K562 (cell line): ENCODE measurements around the gene KCNK10. TPM values are rescaled to one million over a fixed set of nuclear protein-coding genes. Genes with fewer than 3 reads are reported as not detected.

ENCODE experiments used
- ATAC-seq: fragments of 200-7000 bp; cut with Tn5 transposase; 3 replicates; pipeline ENCODE4 v1.9.1; 2020; ENCODE audit warnings: moderate library complexity
- BruUV-seq: library from RNA; stranded (reverse); fragments of 400-500 nt; replicated peaks from 2 replicates; lab custom pipeline; 2021; lab: Mats Ljungman, UMichigan
- CTCF ChIA-PET: fragments of 300-600 bp; formaldehyde crosslinking; extraction: SDS; loops from one replicate; lab custom pipeline; 2021; ENCODE audit warnings: low intra/inter-chr PET ratio; lab: Yijun Ruan, JAX
- POLR2A ChIA-PET: fragments of 300-600, 350-650 bp; sonication (Branson Sonifier 250); formaldehyde crosslinking; extraction: SDS; loops from one replicate; lab custom pipeline; 2021; ENCODE audit warnings: antibody characterized with exemption, inconsistent platforms; lab: Yijun Ruan, JAX
- DNase-seq, 4 experiments: peaks; one replicate each; pipeline versions ENCODE4 v3.0.0 to v3.0.0-alpha.2; 2011 to 2018; ENCODE audit warnings: low spot score in 3 of 4, mixed read lengths in 3 of 4; ENCODE audit errors: extremely low read depth in 1 of 4
- FAIRE-seq: peaks from 2 replicates; lab custom pipeline; 2011; peaks lifted over from hg19 to GRCh38; lab: Jason Lieb, UNC
- H2AFZ ChIP-seq: 2 replicates; pipeline ENCODE4 v1.6.0; 2011; ENCODE audit warnings: low read depth, low read length, control low read depth, inconsistent platforms
- H3K27ac ChIP-seq: fragments of 200-600 bp; 3 replicates; pipeline ENCODE4 v1.8.0; 2011; ENCODE audit warnings: low read depth, mild to moderate bottlenecking, control low read depth, inconsistent platforms, low read length, moderate library complexity, mixed read lengths; ENCODE audit errors: extremely low read depth
- H3K27me3 ChIP-seq, 2 experiments: fragments of 300-600 bp in 1 of 2; 2 replicates in 1 of 2; 3 replicates in 1 of 2; pipeline versions ENCODE4 v1.6.0 to v1.8.0; 2011; ENCODE audit warnings: inconsistent platforms in 2 of 2, low read length in 2 of 2, mild to moderate bottlenecking in 1 of 2, mixed read lengths in 1 of 2, moderate library complexity in 1 of 2; ENCODE audit not compliant: control insufficient read depth in 2 of 2, insufficient read depth in 2 of 2
- H3K36me3 ChIP-seq: fragments of 300-600 bp; 3 replicates; pipeline ENCODE4 v1.8.0; 2011; ENCODE audit warnings: mild to moderate bottlenecking, low read length, inconsistent platforms; ENCODE audit not compliant: control insufficient read depth, insufficient read depth
- H3K4me1 ChIP-seq, 2 experiments: fragments of 200-600 bp in 1 of 2; replicated peaks in 1 of 2; 2 replicates in 1 of 2; 3 replicates in 1 of 2; pipeline versions ENCODE4 v1.5.1 to v1.8.0; 2011; ENCODE audit warnings: inconsistent platforms in 2 of 2, low read length in 2 of 2, mild to moderate bottlenecking in 1 of 2, mixed read lengths in 1 of 2, moderate library complexity in 1 of 2; ENCODE audit not compliant: control insufficient read depth in 2 of 2, insufficient read depth in 2 of 2
- H3K4me2 ChIP-seq: 2 replicates; pipeline ENCODE4 v1.6.1; 2011; ENCODE audit warnings: low read length, control low read depth, inconsistent platforms, mixed read lengths; ENCODE audit not compliant: insufficient read depth
- H3K4me3 ChIP-seq: fragments of 200-600 bp; sonication (generic), shearing (Covaris generic); 2 replicates; pipeline ENCODE4 v1.5.1; 2016; ENCODE audit warnings: control low read depth, inconsistent platforms
- H3K79me2 ChIP-seq: fragments of 200-600 bp; 3 replicates; pipeline ENCODE4 v1.8.0; 2011; ENCODE audit warnings: low read length, inconsistent platforms; ENCODE audit not compliant: control insufficient read depth, insufficient read depth
- H3K9ac ChIP-seq, 2 experiments: 2 replicates each; pipeline versions ENCODE4 v1.6.0 to v1.6.1; 2011; ENCODE audit warnings: low read depth in 2 of 2, low read length in 2 of 2, control low read depth in 1 of 2, inconsistent platforms in 1 of 2, mild to moderate bottlenecking in 1 of 2, mixed read lengths in 1 of 2; ENCODE audit not compliant: insufficient read depth in 1 of 2
- H3K9me1 ChIP-seq: one replicate; pipeline ENCODE4 v1.6.0; 2011; ENCODE audit warnings: inconsistent platforms, mild to moderate bottlenecking, low read length, moderate library complexity; ENCODE audit not compliant: control insufficient read depth, insufficient read depth
- H3K9me3 ChIP-seq: replicated peaks from 2 replicates; pipeline ENCODE4 v1.5.1; 2011; ENCODE audit warnings: low read depth, low read length, inconsistent platforms; ENCODE audit not compliant: control insufficient read depth, insufficient read depth
- H4K20me1 ChIP-seq: replicated peaks from 2 replicates; pipeline ENCODE4 v1.6.1; 2011; ENCODE audit warnings: low read length, inconsistent platforms, mixed read lengths; ENCODE audit not compliant: control insufficient read depth, insufficient read depth
- E2F1 ChIP-seq: sonication (generic); formaldehyde crosslinking; IDR thresholded peaks from 2 replicates; pipeline ENCODE4 v1.8.1; 2023; ENCODE audit warnings: mild to moderate bottlenecking, missing genetic modification reagents, moderate library complexity
- MTA2 ChIP-seq: fragments of 450-650 bp; IDR thresholded peaks from 2 replicates; pipeline ENCODE4 v1.6.1; 2016; ENCODE audit warnings: low read depth
- PURB ChIP-seq: sonication (generic); formaldehyde crosslinking; IDR thresholded peaks from 2 replicates; pipeline ENCODE4 v1.9.0; 2021; ENCODE audit warnings: low read depth, mild to moderate bottlenecking, missing genetic modification reagents
- SMARCA5 ChIP-seq: fragments of 450-650 bp; IDR thresholded peaks from 2 replicates; pipeline ENCODE4 v1.6.1; 2016
- ZNF217 ChIP-seq: sonication (generic); formaldehyde crosslinking; IDR thresholded peaks from 2 replicates; pipeline ENCODE4 v1.8.0; 2022; ENCODE audit warnings: mild to moderate bottlenecking, missing genetic modification reagents
- ZNF436 ChIP-seq: fragments of 250-450, 450-650 bp; sonication (Bioruptor Pico); formaldehyde crosslinking; IDR thresholded peaks from 2 replicates; pipeline ENCODE4 v1.7.0; 2020; ENCODE audit warnings: mild to moderate bottlenecking
- ZNF79 ChIP-seq: fragments of 250-450 bp; sonication (Bioruptor Pico); IDR thresholded peaks from 2 replicates; pipeline ENCODE4 v1.4.0; 2020; ENCODE audit warnings: low read depth, mild to moderate bottlenecking, moderate library complexity
- WGBS: fragments of 100-300 bp; shearing (Covaris generic); methylation state at CpG from one replicate; pipeline ENCODE4 v1.1.6; 2016; ENCODE audit warnings: low coverage, mixed read lengths; ENCODE audit not compliant: insufficient coverage; ENCODE audit errors: missing lambda C conversion rate; 5-methylcytosine and 5-hydroxymethylcytosine counted together
- in situ Hi-C: fragments of 300-500 bp; cut with MboI; formaldehyde crosslinking; loops from 4 replicates; pipeline ENCODE4 v1.15.0; 2018; ENCODE audit warnings: inconsistent platforms, mixed read lengths
- intact Hi-C: fragments of 100-400 bp; cut with micrococcal nuclease; formaldehyde crosslinking; loops from 2 replicates; pipeline ENCODE4 v1.14.2; 2022
- polyA plus RNA-seq, 8 experiments: library from polyadenylated mRNA; depleted of rRNA in 4 of 8; stranded (reverse) in 5 of 8; unstranded in 3 of 8; fragments of >200 nt; fragmentation: Nextera tagmentation in 2 of 8; fragmentation: Illumina TruSeq in 1 of 8; extraction: Ambion mirVana in 2 of 8; extraction: Trizol in 1 of 8; gene quantifications; 2 replicates each; pipeline versions ENCODE4 v1.2.1 to v1.2.3, GENCODE V29; 2011 to 2014; ENCODE audit warnings: inconsistent platforms in 1 of 8, missing spikeins in 1 of 8
- total RNA-seq, 7 experiments: library from RNA; depleted of rRNA in 6 of 7; stranded (reverse); fragments of >200 nt in 6 of 7; fragmentation: Illumina TruSeq in 2 of 7; extraction: Trizol in 2 of 7; gene quantifications; 2 replicates each; pipeline versions ENCODE4 v1.2.1 to v1.2.3, GENCODE V29; 2011 to 2021; ENCODE audit warnings: low replicate concordance in 1 of 7

KCNK10 gene
- total and polyA plus RNA-seq, 9 of the 15 experiments (the other 6 are each of a cell fraction or from before 2014, with no cell fraction given): not detected

DNA sequence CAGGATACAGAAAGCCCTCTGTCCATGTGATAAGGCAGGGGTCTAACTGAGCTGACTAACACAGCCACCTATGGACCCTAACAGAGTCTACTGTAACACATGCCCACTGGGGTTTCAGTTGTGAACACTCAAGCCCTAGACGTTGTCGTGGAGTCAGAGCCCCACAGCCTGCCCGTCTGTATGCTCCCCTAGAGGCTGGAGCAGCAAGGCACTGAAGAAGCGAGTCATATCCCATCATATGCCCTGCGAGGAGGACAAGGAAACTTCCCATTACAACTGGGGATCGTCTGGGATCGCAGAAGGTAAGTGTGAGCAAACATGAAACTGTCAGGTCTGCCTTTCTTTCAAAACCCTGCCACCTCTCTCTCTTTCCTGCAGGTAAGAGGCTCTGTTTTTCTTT lies 180.1 kb downstream of the KCNK10 start:
- no peak for FAIRE-seq
- Histone ChIP-seq H3K4me3 (no peak overlapping the region), H3K4me1 (no peaks in the 10 kb centered on the region), H3K9me1 (no peaks in the 10 kb centered on the region), H3K9ac (no peak overlapping the region), H3K27ac (no peak overlapping the region), H4K20me1 (no peaks in the 10 kb centered on the region), H3K27me3 (no peaks in the 10 kb centered on the region), H3K4me2 (no peak overlapping the region), H3K79me2 (no peaks in the 10 kb centered on the region), H3K36me3 (no peaks in the 10 kb centered on the region), H2AFZ (no peak overlapping the region), H3K9me3 (no peaks in the 10 kb centered on the region)
- ChIA-PET POLR2A (interaction anchor here (0.8 kb wide), 1 partner anchor 13 kb away, joined by 4 read pairs; no protein-coding TSS in a partner anchor), CTCF (no interaction called here)
- BruUV-seq: no TSS peak
- 0% methylated on average over 6 of the region's 7 CpGs for WGBS
- no peak for ATAC-seq
- in situ Hi-C loops: no loop called here
- no peak for DNase-seq
- TF ChIP-seq ZNF217: no peak
- no peak for TF ChIP-seq SMARCA5
- no peak for TF ChIP-seq E2F1
- TF ChIP-seq ZNF79: no peak
- no peak for TF ChIP-seq ZNF436 (CRISPR knock-in tag)
- TF ChIP-seq MTA2: no peak
- TF ChIP-seq PURB (CRISPR knock-in tag): no peak
- intact Hi-C loops: loop anchor here (5.0 kb wide), 1 partner anchor 131 kb away; no protein-coding TSS in a partner anchor
